Measurements from ENCODE around the gene FMN2.
"Not testable (repeated sequence)": the region's sequence is repeated elsewhere in the genome, so short reads cannot be mapped to it uniquely, and the experiment has no call there.

The FMN2 gene

DNA sequence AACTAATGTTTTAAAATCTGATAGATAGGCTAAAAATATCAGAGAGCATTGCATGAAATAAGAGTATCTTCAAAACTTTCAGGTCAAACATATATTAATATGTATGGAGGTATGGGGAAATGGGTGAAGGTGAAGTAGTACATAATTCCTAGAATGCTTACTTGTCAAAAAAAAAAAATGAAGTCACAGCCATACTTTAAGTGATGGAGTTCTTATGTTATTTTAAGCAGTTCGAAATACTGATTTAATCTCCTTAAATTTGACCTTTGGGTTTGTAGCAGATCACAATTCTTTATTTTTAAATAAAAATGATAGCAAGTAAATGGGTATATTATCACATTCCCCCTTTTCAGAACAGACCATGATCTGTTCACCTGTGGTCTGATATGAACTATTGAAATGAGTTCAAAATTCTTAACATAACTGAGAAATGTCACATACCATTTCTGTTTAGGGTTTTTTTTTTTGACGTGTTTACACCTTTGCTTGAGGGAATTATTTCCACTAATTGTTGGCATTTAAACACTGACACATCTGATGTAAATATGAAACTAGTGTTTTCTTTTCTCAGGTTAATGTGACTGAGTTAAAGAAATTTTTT lies 300.1 kb downstream of the FMN2 start:
- DNase-seq: no peak

DNA sequence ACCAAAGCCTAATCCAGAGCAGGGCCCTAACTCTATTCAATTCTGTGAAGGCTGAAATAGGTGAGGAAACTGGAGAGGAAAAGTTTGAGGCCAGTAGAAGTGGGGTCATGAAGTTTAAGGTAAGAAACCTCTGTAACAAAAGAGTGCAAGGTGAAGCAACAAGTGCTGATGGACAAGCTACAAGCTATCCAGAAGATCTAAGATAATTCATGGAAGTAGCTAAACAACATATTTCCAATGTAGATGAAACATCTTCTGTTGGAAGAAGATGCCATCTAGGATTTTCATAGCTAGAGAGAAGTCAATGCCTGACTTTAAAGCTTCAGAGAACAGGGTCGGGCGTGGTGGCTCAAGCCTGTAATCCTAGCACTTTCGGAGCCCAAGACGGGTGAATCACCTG lies 302.7 kb downstream of the FMN2 start:
- no peak for DNase-seq

DNA sequence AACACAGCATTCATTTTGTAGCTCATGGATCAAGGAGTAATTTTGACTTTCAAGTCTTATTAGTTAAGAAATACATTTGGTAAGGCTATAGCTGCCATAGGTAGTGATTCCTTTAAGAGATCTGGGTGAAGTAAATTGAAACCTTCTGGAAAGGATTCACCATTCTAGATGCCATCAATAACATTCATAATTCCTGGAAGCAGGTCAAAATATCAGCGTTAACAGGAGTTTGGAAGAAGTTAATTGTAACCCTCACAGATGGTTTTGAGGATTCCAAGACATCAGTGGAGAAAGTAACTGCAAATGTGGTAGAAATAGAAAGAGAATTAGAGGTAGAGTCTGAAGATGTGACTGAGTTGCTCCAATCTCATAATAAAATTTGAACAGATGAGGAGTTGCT lies 303.7 kb downstream of the FMN2 start:
- no peak for DNase-seq

DNA sequence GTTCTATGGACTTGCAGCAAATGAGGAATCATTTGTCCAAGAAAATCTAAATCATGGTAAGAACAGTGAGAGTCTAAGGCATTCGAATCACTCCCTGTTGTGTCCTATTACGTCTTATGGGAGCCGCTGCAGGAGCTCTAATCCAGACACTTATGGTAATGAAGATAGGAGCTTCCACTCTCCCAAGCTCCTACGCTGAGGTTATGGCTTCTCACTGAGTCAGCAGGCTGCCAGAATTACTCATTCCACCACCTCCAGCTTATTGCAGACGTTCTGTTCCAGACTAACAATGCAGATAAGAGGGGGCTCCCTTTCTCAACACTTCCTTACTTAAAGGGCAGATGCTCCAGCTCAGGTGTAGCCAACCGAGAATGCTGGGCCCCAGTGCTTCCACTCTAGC lies 307.7 kb downstream of the FMN2 start:
- no peak for DNase-seq

DNA sequence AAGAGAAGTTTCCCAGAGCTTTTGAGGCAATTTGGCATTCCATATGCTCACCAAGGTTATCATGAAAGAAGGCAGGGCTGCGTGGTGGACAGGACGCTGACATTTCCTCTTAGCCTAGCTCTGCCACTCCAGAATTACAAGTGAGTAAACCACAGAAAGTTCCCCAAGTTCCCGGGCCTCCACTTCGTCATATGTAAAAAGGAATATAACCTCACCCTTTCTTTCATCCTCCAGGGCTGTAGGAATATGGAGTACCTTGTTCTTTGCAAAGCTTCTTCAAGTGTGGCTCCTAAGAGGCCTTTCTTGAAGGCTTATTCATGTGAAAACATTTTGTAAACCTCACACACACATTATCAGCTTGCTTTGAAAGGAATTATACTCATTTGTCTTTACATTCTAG lies 310.0 kb downstream of the FMN2 start:
- no peak for DNase-seq

DNA sequence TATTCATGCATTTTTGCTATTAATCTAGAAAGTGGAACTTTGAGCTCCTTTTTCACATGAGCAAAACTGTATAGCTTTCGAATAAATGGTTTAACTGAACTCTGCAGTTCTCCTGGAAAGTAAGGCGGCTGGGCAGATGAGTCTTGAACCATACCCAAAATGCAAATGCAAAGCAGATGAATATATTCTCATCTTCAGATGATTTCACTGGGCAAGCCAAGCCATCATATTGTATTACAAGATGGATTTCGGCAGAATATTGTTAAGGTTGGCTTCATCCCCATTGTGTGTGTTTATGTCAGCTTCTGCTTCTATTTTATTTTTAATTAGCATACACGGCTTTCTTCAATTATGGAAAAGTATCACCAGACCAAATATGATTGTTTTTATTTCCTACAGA lies 310.6 kb downstream of the FMN2 start:
- no peak for DNase-seq

DNA sequence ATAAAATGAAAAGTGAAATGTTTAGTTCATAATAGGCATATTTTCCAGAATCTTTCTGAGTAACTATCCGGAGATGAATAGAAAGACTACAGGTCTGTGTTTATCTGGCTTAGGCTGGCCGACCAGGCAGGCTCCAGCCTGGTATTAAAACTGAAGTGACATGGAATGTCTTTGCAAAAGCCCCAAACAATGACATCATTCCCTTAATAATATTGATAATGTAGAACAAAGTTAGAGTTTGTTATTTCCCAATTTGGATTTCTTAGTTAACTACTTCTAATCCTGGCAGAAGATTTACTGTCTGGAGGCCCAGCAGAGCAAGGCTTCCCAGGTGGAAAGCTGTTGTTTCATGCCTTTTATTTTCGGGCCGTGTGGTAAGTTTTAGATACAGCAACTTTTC lies 312.6 kb downstream of the FMN2 start:
- no peak for DNase-seq

DNA sequence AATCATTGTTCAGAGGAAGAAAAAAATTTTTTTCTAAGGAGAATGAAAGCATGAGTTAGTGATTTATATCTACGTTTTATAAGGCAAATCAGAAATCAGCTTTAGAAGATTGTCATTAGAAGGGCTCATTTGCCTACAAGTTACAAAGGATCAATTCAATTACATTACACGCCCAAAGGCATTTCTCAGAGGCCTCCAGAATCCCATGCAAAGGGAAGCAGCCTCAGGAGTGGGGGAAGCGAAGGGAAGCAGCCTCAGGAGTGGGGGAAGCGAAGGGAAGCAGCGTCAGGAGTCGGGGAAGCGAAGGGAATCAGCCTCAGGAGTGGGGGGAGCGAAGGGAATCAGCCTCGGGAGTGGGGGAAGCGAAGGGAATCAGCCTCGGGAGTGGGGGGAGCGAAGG lies 314.1 kb downstream of the FMN2 start:
- no peak for DNase-seq

DNA sequence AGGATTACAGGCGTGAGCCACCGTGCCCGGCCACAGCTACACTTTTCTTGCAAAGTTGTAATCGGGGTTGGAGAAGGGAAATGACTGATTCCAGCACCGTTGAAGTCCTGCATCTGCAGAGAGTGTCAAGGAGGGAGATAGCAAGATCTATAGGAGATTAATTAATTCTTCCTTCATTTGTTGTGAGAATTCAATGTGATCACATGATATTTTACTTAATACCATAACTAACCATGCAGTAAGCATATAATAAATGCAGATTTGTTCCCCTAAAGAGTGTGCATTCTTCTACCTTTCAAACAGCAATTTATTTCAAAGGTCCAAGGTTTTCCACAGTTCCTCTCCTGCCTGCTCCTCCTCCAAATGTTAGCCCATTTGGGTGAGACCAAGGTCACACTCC lies 315.7 kb downstream of the FMN2 start:
- DNase-seq: no peak

DNA sequence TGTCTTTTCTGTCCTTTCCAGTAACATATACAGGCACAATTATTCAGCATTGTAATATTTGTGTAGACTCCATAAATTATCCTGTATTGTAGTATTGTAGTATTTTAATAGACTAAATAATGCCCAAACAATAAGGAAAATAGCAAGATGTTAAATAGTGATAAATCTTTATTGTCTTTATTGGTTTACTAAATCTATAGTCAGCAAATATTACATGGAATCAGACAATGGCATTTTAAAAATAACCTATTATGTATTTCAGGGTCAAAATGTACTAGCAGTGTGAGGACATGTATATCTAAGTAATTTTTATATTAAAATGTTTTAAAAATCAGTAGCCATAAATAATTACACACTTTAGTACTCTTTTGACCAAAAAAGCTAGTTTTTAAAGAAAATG lies 317.9 kb downstream of the FMN2 start:
- DNase-seq: no peak

DNA sequence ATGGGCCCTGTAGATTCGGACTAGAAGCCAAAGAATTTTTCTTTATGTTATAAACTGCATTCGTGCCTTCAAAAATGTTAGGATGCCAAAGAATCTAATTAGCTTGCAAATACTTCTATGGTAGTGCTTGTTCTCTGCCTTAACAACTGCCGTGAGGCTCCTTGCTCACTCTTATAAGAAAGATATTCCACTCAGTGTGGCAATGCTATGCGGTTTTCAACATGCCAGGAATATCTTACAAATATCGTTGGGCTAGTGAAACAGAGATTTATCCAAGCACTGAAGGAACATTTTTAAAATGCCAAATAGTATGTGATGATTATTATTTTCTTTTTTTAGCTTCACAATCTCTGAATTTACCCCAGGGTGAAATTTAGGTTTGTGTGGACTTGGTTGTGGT lies 322.0 kb downstream of the FMN2 start:
- no peak for DNase-seq

DNA sequence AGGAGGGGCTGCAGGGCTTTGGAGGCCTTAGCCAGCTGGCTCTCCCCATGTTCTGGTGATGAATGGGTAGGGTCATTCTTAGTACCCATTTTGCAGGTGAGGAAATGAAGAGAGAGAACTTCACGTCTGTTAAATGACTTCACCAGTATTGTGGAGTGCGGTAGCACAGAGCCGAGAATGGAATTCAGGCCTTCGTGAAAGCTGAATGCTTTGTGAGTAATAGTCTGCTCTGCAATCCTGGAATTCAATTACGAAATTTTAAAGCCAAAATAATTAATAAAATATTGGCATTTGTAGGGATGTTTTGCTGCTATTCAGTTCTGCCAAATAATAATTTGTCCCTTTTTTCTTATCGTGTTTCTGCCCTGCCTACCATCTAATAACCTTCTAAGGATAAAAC lies 322.6 kb downstream of the FMN2 start:
- DNase-seq: no peak

DNA sequence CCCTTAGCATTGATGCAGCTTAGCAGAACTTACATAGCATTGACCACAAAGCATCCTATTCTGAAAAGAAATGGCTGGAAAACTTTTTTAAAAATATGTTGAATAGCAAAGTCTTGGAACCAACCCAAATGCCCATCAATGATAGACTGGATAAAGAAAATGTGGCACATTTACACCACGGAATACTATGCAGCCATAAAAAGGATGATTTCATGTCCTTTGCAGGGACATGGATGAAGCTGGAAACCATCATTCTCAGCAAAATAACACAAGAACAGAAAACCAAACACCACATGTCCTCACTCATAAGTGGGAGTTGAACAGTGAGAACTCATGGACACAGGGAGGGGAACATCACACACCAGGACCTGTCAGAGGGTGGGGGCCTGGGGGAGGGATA lies 323.3 kb downstream of the FMN2 start:
- DNase-seq: not testable (repeated sequence)

DNA sequence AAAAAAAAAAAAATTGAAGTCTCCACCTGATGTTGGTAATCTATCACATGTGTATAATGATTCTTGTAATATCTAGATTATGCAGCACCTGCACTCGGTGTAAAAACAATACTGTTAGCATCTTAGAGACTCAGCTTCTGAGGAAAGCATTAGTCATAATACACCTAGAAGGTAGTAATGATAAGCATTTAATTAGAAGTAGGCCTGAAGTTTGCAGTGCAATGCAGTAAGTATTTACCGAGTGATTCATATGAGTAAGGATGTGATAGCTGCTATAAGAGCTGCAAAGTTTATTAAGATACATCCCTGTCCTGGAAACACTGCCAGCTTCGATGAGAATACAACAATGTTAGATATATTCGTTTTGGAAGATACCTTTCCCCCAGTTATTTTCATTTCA lies 323.8 kb downstream of the FMN2 start:
- DNase-seq: no peak

DNA sequence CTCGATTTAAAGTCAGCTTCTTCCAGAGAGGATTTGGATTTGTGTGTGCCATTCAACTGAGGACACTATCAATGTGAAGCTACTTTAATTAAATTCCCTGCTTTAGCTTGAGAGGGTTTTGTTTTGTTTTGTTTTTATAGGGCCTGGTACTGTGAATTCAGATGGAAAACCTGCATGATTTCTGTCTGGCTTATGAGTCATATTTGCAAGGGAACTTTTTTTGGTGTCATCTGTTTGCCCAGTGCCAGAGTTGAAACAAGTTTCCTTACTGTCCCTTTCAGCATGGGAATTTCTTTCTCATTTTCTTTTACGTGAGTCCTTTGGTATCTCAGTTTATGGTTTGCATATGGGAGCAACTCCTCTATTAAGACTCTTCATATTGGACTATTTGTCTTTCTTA lies 325.6 kb downstream of the FMN2 start:
- no peak for DNase-seq

DNA sequence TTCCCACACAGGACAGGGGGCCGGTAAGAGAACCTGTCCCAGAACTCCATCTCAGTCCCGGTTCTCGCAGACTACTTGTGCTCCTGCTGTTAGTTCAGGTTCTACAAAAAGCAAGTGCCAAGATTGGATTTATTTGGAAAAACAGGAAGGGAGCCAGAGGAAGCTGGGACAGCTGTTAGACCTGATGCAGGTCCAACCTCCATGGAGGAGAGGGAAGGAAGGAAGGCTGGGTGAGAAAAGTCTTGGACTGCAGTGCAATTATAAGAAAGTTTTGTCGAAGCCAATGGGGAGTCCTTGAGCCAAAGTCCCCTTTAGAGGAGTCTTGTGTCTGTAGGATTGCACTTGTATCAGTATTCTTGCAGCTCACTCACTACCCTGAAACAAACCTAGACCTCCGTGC lies 329.1 kb downstream of the FMN2 start:
- no peak for DNase-seq

DNA sequence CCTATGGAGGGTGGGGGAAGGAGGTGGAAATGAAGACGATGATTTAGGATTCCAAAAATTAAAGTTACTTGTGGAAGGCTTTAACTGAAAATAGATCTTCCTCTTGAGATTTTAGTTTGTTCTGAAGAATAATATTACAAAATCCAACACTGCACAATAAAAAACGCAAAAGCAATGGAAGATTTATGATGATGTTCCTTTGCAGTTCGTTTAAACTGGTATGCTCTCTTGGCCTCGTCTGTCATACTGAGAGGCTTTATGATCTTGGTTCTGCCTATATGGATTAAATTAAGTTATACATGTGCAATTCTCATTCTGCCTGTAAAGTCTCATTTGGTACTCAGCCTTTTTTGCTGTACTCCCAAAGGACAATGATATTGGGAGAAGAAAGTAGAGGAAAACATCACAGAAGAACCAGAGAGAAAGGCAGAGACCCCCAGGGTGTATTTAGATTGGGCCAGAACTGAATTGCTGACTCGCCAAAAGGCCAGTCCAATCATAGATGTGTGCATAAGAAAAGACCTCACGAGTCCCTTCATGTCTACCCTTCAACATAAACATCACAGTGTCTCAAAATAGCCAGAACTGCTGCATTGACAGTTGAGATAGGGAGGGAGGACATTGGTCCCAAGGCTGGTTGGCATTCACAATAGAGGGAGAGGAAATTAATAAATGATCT lies 331.7 kb downstream of the FMN2 start:
- no peak for DNase-seq

DNA sequence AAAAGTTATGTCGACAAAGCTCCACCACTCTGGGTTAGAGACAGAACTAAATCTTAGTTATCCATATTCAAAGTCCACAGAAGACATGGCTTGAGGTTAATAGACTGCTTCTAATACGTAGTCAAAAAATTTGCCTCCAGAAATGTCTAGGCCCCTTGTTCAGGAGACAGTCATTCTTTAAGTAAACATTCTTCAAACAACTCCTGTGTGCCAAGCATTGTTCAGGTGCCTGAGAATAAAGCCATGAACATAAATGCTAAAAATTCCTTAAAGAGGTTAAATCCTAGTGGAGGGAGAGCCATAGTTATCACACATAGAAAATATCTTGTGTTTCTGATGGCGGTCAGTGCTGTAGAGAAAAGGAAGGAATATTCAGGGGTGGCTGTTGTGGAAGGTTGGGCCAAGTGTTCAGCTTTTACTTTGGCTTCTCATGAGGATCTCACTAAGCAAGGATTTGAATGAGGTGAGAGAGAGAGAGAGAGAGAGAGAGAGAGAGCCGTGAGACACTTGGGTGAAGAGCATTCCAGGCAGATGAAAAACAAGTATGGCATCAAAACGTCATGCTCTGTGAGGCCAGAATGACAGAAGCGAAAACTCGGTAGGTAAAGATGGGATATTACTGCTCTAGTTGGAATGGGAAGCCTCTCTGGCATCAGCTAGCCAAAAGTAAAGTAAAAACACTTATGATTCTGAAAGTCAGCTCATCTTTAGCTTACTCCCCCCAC lies 333.2 kb downstream of the FMN2 start:
- no peak for DNase-seq

DNA sequence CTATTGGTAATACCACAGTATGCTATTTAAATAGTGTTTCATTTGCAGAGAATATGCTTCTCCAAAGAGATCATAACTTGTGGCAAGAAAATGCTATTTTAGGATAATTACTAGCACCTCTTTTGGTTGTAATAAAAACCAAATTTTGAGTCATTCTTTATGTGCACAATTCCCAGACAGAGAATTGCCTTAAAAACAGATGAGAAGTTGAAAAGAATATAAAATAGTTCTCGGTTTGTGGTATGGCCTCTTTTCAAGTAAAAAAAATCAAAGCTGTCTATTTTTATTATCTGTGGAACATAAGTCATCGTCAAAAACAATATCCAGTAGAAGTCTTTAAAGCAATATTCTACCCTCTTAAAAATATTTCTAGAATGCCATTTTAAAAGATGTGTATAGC lies 334.4 kb downstream of the FMN2 start:
- no peak for DNase-seq

DNA sequence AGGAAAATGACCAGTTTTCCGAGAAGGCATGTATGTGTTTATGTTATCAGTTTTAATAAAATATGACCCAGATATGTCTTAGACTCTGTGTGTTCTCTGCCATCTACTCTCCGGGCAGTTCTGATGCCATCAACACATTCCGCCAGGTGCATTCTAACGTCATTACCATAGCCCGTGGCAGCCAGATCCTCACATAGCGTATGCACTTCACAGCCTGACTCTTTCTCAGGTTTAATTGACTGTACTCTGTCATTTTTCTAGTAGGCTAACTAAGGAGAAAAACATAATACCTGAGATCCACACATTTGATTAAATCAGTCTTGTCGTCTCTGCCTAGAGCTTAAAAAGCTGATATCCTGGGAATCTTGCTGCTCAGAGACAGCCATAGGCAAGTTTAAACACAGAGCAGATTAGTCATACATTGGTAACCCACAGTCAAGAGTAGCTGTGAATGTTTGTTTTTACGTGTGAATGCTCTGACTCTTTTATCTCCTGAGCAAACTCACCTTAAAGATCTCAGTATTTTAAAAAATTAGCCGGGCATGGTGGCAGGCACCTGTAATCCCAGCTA lies 344.4 kb downstream of the FMN2 start:
- DNase-seq: no peak

DNA sequence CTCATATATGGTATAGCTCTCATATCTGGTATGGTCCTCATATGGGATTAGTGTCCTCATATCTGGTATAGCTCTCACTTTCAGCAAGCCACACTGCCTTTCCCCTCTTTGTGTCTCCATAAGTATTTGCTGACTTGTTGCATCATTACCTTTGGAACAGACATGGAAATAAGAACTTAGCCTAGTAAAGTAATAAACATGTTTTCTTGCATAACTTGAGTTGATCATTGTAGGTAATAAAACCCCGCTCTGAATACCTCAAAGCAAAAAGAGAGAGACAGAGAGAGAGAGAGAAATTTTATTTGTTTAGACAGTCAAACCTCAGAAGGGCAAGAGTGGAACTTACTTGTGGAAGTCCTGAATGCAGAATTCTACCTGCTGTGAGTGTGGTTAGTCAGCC lies 350.0 kb downstream of the FMN2 start:
- no peak for DNase-seq

DNA sequence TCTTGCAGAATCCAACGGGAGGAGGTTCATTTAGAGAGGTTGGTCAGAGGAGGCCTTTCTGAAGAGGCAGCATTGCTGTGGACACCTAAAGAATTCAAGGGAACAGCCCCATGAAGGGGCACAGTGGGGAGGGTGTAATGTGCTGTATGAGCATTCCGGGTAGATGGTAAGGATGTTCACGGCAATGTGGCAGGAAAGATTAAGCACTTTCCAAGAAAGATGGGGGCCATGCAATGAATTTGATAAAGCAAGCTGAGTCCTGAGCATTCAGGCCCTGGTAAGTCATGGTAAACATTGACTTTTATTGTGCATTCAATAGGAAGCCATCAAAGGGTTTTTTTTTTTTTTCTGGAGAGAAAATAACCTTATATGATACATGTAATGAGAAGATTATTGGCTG lies 353.7 kb downstream of the FMN2 start:
- no peak for DNase-seq

DNA sequence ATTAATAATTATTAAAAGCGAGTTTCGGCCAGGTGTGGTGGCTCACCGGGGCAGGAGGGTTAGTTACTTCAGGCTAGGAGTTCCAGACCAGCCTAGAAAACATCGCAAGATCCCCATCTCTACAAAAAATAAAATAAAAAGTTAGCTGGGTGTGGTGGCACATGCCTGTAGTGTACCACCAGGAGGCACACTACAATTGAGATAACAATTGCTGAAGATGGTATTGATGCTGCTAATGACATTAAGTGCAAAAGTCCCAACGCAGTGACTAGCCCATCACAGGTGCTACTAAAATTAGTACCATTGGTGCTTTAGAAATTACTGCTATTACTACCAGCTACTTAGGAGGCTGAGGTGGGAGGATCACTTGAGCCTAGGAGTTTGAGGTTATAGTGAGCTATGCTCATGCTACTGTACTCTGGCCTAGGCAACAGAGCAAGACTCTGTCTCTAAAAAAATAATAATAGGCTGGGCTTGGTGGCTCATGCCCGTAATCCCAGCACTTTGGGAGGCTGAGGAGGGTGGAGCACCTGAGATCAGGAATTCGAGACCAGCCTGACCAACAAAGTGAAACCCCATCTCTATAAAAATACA lies 363.6 kb downstream of the FMN2 start:
- DNase-seq: no peak

DNA sequence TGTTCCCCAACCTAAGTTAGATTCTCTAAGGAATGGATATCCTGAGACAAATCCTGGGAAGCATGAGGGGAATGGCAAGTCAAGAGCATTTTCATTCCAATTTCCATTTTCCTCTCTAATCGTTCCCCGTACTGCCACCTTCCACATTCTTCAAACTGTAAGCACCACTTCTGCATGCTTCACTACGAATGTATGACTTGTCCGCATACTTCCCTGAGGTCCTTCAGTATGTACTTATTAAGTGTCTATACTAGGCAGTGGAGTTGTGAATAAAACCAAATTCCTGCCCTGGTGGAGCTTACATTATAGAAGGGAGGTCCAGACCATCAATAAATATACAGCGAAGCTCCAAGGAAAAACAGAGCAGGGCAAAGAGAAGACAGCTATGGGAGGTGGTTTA lies 365.5 kb downstream of the FMN2 start:
- no peak for DNase-seq
